Stimulated activated CD8-positive, alpha-beta memory T cell treated with anti-CD3 and anti-CD28 coated beads, Interleukin-2, amount 100 ng/mL, for 48 hours (primary cell): ENCODE measurements around the gene FXYD1.
"Not testable (repeated sequence)": the region's sequence is repeated elsewhere in the genome, so short reads cannot be mapped to it uniquely, and the experiment has no call there.

Experiments
- DNase-seq, 2 donors: peaks; one replicate each; pipeline ENCODE4 v3.0.0-alpha.2; 2020; ENCODE audit warnings: low read depth in 2 of 2

Gene FXYD1

DNA sequence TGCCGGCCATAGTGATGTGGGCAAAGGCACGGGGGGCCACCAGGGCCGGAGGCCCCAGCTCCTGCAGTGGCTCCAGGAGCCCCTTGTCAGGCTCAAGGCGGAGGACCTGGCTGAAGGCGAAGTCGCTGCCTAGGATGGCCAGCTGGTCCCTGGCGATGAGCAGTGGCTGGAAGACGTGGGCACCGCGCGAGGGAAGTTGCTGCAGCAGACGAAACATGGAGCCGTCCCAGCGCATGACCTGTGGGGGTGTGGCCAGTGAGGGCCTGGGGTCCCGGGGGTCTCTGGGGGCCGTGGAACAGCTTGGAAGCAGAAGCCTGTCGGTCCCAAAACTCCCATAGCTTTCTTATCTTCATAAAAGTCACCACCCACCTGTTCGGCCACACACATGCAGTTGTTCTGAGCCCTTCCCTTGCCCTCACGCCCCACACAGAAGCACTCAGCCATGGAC lies 13.3 kb upstream of the FXYD1 start:
- no peak for DNase-seq

DNA sequence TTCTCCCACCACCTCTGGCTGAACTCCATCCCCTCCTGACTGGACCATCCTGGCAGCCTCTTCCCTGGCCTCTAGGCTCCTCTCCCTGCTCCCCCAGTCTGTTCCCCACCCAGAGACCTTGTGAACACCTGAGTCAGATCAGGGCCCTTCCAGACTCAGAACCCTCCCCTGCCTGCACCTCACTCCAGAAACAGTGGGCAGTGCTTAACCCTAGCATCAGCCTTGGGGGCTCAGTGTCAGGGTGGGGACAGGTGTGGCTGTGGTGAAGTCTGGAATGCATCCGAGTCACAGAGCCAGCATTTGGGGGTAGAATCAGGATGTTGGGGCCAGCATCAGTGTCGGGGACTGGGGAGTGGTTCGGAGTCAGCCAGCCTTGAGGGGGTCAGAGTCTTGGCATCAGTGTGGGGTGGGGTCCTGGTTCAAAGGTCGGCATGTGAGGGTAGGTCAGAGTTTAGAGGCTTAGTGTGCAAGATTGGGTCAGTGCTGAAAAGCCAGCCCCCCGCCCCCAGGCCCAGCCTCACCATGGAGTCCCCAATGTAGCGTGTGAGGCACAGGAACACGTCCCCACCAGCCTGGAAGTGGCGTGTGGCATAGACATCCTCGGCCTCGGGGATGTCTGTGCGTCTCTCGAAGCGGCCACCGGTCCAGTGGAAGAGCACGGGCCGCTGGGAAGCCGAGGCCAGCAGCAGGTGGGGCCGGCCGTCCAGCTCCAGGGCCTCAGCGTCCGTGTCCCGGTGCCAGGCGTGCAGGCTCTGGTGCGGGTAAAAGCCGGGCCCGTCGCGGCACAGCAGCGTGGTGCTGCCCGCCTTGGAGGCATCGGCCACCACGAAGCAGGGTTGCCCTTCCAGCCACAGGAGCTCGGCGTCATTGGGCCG lies 12.6 kb upstream of the FXYD1 start:
- no peak for DNase-seq

DNA sequence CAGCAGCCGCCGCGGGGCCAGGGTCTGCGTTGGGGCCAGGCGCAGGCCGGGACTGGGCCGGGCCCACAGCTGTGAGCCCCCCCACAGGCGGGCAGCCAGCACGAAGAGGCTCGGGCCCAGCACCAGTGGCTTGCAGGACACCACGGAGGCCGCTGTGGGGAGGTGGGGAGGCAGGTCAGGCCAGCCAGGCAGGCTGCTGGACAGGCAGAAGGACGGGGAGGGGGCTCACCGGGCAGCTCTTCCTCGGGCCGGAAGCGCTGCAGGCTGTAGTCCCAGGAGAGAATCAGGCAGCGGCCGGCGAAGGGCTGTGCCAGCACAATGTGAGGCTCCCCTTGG lies 12.0 kb upstream of the FXYD1 start:
- no peak for DNase-seq

DNA sequence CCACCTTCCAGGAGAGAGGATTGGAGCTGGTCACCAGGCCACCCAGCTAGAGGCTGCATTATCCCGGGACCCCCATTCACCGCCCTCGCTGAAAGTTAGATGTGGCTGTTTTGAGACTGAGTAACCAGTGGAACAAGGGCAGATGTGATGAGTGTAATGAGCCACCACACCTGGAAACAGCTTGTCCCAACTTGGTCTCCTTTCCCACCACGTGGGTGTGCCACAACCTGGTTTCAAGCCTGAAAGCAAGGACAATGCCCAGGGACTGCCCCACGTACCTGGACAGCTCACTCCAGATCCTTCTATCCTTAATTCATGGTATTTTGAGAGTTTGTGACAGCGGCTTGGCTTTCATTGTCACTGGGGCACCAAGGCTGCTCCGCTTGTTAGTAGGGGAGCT lies 10.8 kb upstream of the FXYD1 start:
- DNase-seq, result no peak

DNA sequence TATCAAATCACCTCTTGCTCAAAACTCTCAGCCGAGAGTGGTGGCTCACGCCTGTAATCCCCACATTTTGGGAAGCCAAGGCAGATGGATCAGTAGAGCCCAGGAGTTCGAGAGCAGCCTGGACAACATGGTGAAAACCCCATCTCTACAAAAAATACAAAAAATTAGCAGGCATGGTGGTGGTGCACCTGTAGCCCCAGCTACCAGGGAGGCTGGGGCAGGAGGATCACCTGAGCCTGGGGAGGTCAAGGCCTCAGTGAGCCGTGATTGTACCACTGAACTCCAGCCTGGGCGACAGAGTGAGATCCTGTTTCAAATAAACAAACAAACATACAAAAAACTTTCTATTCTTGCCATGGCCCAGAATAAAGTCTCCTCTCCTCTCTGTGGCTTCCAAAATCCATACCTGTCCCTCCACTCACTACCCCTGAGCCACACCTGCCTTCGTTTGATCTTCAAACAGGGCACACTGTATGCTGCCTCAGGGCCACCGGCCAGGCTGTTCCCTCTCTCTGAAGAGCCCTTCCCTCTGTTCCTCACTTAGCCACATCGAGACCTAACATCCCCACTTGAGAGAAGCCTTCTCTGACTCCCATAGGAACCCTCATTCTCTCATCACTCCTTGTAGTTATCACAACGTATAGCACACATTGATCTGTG lies 10.1 kb upstream of the FXYD1 start:
- DNase-seq, result no peak

DNA sequence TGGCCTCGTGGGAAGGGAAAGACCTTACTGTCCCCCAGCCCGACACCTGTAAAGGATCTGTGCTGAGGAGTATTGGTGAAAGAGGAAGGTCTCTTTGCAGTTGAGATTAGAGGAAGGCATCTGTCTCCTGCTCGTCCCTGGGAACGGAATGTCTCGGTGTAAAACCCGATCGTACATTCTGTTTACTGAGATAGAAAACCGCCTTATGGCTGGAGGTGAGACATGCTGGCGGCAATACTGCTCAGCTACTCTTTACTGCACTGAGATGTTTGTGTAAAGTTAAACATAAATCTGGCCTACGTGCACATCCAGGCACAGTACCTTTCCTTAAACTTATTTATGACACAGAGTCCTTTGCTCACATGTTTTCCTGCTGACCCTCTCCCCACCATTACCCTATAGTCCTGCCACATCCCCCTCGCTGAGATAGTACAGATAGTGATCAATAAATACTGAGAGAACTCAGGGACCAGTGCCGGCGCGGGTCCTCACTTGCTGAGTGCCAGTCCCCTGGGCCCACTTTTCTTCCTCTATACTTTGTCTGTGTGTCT lies 8.8 kb upstream of the FXYD1 start:
- not testable (repeated sequence) for DNase-seq

DNA sequence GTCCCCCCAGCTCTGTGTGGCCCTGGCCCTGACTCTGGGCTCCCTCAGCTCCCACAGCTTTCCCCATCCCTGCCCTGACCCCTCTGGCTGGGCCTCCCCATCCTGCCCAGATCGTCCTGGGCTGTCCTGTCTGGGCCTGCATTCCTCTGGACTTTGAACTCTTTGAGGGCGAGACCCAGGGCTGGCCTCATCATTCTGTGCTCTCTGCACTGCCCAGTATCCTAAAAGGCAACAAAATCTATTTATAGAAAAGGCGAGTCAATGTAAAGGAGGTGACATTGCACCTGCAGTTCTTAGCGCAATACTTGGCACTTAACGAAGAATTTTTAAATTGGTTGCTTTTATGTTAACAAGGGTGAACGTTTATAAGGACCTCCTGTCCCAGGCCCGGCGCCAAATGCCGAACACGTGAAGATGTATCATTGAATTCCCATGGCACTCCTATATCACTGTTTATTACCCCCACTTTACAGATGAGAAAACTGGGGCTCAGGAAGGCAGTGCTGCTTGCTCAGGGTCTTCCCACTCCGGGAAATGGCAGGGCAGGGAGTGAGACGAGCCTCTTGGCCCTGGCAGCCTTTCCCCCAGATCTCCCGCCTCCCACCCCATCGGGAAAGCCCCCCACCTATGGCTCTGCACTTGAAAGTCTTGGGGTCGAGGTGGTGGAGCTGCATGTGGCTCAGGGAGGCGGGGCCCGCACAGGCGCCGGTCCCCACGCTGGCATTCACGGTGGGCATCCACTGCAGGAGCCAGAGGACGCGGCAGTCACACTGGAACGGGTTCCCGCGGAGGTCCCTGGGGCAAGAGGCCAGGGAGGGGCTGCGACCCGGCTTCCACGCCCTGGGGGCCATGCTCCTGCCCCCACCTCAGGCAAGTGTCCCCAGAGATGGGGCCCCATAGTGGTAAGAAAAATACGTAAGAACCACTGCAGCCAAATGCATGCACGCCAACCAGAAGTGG lies 7.6 kb upstream of the FXYD1 start:
- DNase-seq, result no peak

DNA sequence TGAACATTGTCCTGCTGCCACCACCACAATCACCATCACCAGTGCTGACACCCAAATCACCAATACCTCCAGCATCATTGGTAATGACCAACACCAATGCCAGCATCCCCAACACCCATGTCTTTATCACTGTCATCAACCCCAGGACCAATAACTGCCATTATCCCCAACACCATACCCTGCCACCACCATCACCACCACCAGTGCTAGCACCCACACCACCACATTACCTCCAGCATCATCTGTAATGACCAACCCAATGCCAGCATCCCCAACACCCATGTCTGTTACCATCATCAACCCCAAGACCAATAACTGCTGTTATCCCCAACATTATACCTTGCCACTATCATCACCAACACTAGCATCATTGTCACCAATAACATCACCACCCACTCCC lies 6.4 kb upstream of the FXYD1 start:
- no peak for DNase-seq

DNA sequence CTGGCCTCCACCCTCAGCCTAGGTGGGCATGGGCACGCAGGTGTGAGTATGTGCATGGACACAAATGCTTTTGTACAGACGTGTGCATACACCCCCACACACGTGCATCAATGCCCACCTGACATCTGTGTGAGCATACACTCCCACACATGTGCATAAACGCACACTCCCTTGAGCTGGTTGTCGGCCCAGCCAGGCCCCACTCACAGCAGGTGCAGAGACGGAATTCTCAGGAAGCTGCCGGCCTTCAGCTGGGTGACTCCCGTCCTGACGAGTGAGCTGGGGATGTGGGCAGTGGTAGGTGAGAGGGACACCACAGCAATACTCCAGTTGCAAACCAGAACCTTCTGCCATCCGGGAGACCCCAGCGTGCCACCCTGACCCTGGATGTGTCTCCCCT lies 4.8 kb upstream of the FXYD1 start:
- DNase-seq, result no peak

DNA sequence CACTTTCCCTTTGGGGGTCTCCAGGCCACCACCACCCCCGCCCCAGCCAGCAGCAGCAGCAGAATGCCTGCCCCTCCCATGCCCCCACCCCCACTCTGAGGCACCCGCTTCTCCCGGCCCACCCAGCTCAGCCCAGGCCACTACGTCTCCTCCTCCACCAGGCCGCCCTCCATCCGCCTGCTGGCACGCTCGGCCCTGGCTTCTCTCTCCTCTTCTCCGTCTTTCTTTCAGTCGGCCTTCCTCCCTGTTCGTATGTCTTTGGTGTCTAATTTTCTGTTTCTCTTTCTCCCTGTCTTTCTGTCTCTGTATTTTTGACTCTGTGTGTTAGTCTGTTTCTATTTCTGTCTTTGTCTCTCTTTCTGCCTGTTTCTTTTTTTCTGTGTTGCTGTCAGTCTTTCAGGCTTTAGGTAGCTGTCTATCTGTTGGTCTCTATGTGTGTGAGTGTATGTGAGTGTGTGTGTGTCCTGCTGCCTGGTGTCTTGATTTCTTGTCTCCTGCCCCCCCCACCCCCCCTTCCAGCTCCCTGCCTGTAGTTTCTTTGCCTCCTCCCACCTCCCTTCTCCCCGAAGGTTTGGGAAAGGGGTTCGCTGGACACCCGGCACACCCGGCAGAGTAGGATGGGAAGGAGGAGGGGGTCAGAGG lies 3.9 kb upstream of the FXYD1 start, which contains the start of gene LGI4:
LGI4 (minus strand) TSS at position 459 of the 642 bp plus-strand sequence; CDS start at position 80, 379 bp downstream.
- DNase-seq, result no peak

DNA sequence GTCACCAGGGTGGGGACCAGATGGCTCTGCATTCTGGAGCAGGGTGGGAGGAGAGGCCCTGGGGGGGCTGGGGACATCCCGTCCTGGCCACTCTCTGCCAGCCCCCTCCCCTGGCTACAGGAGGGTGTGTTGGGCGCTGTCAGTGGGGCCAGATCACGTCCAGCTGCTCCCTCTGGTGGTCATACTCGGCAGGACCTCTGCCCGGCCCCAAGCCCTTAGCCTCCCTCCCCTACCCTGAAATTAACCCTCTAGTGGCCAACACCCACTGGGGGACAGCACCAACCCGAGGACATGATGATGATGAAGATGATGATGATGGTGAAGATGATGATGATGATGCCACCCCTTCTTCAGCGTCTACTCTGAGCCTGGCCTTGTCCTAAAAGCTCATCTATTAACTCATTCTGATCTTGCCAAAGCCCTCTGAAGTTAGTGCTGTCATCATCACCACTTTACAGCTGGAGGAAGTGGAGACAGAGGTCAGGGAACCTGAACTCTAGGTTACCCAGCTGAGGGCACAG lies 3.2 kb upstream of the FXYD1 start:
- DNase-seq, result peak; percentile 50 to 56

DNA sequence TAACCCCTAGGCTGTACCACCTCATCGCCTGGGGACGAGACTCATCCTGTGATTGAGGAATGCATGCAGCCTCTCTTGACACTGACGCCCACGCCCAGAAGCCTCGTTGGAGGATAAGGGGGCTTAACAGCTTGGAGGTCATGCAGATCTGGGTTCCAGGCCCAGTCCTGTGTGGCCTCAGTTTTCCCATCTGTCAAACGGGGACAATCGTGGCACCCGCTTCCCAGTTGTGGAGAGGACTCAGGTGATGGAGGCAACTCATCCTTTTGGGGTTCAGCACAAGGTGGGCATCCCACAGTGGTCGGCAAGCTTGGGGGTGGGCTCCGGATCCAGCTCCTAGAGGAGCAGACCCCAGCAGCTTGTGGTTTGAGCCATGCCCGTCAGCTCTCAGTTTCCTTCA lies 2.4 kb upstream of the FXYD1 start:
- DNase-seq, result no peak

DNA sequence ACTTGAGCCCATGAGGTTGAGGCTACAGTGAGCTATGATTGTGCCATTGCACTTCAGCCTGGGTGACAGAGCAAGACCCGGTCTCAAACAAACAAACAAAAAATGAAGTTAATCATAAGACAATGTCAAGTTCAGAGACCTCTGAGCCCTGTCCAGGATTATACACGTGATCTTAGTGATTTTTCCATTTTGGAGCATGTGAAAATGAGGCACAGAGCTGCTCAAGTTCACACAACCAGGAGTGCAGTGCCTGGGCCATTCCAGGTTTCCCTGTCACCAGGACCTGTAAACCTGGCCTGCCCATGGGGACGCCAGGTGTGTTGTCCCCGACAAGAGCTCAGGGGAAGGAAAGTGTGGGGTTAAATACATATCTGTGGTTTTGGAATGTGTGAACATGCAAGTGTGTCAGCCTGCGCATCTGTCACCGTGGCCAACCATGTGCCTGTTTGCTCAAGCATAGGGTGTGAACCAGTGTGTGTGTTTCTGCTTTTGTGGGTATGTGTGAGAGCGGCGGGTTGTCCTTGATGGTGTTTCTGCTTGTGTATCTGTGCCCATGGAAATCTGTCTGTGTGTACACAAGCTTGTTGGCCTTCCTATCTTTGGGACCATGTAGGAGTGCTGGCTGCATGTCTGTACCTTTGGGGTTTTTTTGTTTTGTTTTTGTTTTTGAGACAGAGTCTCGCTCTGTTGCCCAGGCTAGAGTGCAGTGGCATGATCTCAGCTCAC lies 1.5 kb upstream of the FXYD1 start:
- DNase-seq, result no peak

DNA sequence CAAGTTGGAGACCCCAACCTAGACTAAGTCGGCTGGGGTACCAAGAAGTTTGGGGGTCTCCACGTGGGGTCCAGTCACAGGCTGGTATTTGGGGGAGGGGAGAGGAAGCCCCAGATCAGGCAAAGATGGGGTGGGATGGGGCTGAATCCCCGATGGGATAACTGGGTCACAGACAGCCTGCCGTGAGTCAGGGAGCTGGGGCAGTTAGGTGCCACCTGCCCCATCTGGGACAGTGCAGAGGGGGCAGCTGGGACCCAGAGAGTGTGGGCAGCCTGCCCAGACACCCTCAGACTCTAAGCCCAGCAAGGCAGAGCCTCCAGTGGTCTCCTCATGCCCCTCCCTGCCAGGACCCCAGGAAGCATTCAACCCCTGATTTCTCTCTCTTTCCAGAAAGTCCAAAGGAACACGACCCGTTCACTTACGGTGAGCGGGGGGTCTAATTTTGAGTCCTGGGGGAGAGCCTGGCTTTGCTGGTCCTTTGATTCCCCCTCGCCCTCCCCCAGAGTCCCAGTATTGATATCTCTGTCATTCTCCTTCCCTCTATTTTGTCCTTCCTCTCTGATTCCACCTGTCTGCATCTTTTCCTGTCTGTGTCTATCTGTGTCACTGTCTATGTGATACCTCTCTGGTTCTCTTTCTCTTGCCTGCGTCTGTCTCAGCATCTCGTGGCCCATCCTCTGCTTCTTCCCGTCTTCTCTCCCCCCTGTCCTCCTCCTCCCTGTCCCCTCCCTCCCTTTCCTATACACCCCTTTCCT lies 1.8 kb downstream of the FXYD1 start:
- DNase-seq, result no peak

DNA sequence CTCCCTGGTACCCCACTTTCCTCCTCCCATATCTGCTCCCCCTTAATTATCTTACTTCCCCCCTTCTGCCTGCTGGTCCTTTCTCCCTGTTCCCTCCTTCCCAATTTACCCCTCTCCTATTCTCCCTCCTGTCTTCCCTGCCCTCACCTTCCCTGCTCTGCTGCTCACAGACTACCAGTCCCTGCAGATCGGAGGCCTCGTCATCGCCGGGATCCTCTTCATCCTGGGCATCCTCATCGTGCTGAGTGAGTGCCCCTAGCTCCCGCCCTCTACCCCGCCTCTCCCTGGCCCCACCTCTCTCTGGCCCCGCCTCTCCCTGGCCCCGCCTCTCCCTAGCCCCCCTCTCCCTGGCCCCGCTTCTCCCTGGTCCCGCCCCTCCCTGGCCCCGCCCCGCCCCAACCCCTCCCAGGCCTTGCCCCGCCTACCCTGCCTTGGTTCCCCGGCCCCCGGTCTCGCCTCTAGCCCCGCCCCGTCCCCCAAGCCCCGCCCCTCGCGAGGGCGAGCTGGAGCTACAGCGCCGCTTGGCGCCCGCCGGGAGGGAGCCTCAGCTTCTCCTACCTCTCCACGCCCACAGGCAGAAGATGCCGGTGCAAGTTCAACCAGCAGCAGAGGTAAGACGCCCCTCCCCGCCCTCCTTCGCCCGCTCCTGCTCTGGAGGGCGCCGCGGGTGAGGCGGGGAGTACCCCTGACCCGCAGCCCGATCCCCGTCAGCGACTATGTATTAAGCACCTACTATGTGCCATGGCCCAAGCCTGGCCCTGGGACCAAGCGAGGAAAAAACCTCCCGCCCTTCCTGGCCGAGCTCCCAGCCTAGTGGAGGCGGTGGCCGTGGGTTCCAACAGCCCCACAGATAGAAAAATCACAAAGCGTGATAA lies 2.6 kb downstream of the FXYD1 start:
- peak; percentile 97 to 98 for DNase-seq

DNA sequence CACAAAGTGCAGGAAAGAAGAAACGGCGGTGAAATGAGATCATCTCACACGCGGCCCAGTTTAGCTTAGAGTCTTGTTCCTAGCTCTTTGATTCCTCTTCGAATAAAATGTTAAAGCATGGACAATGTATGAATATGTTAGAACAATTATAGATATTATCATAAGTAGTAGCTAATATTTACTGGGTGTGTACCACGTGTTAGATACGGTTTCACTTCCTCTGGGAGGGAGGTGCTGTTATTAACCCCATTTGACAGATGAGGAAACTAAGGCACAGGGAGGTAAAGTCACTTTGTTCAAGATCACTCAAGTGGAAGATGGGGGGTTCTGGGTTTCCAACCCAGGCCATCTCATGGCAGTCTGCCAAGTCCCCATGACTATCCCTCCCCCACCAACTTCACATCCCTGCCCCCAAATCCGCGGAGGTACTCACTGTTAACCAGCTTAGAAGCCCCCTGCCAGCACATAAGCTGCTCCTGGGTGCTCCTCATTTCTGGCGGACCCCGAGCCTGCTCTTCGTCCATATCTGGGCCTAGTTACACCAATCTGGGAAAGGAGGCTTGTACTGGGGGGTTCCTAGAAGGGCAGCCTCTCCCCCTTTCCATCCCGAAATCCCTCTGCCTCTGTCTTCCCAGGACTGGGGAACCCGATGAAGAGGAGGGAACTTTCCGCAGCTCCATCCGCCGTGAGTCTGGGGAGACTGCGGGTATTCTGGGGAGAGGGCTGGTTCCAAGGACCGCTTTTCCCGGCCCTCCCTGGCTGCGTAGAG lies 3.4 kb downstream of the FXYD1 start:
- no peak for DNase-seq

DNA sequence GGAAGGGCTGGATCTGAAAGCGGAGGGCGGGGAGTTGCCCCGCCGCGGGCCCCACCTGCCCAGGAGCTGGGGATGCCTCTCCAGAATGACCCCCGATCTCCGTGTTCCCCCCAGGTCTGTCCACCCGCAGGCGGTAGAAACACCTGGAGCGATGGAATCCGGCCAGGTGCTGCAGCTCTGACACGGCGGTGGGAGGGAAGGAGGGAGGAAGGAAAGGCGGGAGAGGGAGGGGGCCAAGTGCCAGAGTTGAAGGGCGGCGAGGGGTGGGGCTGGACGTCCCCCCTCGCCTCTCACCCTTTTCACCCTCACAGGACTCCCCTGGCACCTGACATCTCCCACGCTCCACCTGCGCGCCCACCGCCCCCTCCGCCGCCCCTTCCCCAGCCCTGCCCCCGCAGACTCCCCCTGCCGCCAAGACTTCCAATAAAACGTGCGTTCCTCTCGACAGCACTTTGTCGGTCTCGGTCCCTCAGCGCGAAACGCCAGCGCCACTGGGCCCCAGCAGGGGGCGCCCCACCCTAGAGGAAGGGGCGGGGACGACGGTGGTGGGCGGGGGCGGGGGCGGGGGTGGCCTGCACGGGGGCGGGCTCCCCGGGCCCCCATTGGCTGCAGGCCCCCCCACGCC lies 4.1 kb downstream of the FXYD1 start:
- DNase-seq, result peak; percentile 47 to 60
